Astrocyte (in vitro differentiated cells and primary cell): ENCODE measurements around the gene MAP2. TPM values are rescaled to one million over a fixed set of nuclear protein-coding genes. Genes with fewer than 3 reads are reported as not detected.

Experiments used
- DNase-seq: peaks from one replicate; pipeline ENCODE4 v3.0.0-alpha.2; 2010; ENCODE audit warnings: low read depth
- FAIRE-seq: peaks from 2 replicates; lab custom pipeline; 2011; peaks lifted over from hg19 to GRCh38; lab: Jason Lieb, UNC
- H2AFZ ChIP-seq: 2 replicates; pipeline ENCODE4 v1.6.0; 2012; ENCODE audit warnings: low read depth, low read length, inconsistent platforms
- H3K27ac ChIP-seq: 2 replicates; pipeline ENCODE4 v1.5.1; 2011; ENCODE audit warnings: low read depth, low read length, inconsistent platforms
- H3K27me3 ChIP-seq: 2 replicates; pipeline ENCODE4 v1.6.0; 2011; ENCODE audit warnings: low read length, inconsistent platforms; ENCODE audit not compliant: insufficient read depth
- H3K36me3 ChIP-seq: 2 replicates; pipeline ENCODE4 v1.5.1; 2011; ENCODE audit warnings: low read length, inconsistent platforms; ENCODE audit not compliant: insufficient read depth
- H3K4me1 ChIP-seq: 2 replicates; pipeline ENCODE4 v1.5.1; 2011; ENCODE audit warnings: low read length, inconsistent platforms; ENCODE audit not compliant: insufficient read depth
- H3K4me2 ChIP-seq: 2 replicates; pipeline ENCODE4 v1.6.0; 2012; ENCODE audit warnings: low read length, inconsistent platforms
- H3K4me3 ChIP-seq: 2 replicates; pipeline ENCODE4 v1.5.1; 2011; ENCODE audit warnings: low read depth, mild to moderate bottlenecking, low read length, inconsistent platforms; ENCODE audit not compliant: insufficient read depth
- H3K79me2 ChIP-seq: 2 replicates; pipeline ENCODE4 v1.6.0; 2012; ENCODE audit warnings: mild to moderate bottlenecking, low read length, inconsistent platforms; ENCODE audit not compliant: insufficient read depth
- H3K9ac ChIP-seq: 2 replicates; pipeline ENCODE4 v1.6.0; 2012; ENCODE audit warnings: mild to moderate bottlenecking, low read length, inconsistent platforms
- H3K9me3 ChIP-seq: 2 replicates; pipeline ENCODE4 v1.5.1; 2012; ENCODE audit warnings: low read depth, mild to moderate bottlenecking, low read length, inconsistent platforms; ENCODE audit not compliant: insufficient read depth
- H4K20me1 ChIP-seq: 2 replicates; pipeline ENCODE4 v1.6.0; 2012; ENCODE audit warnings: low read length, inconsistent platforms; ENCODE audit not compliant: insufficient read depth
- H3K27ac Mint-ChIP-seq: one replicate; pipeline ENCODE4 v1.8.0; 2021; ENCODE audit warnings: mild to moderate bottlenecking, mixed read lengths; ENCODE audit not compliant: unreplicated experiment
- H3K27me3 Mint-ChIP-seq: one replicate; pipeline ENCODE4 v1.8.0; 2021; ENCODE audit warnings: low read depth, mixed read lengths; ENCODE audit not compliant: unreplicated experiment
- H3K36me3 Mint-ChIP-seq: one replicate; pipeline ENCODE4 v1.8.0; 2021; ENCODE audit warnings: low read depth, mixed read lengths; ENCODE audit not compliant: unreplicated experiment
- H3K4me1 Mint-ChIP-seq: one replicate; pipeline ENCODE4 v1.8.0; 2021; ENCODE audit warnings: low read depth, mixed read lengths; ENCODE audit not compliant: unreplicated experiment
- H3K4me3 Mint-ChIP-seq: one replicate; pipeline ENCODE4 v1.8.0; 2021; ENCODE audit warnings: mild to moderate bottlenecking, moderate library complexity, mixed read lengths; ENCODE audit not compliant: unreplicated experiment
- H3K9me3 Mint-ChIP-seq: one replicate; pipeline ENCODE4 v1.8.0; 2021; ENCODE audit warnings: mild to moderate bottlenecking, mixed read lengths; ENCODE audit not compliant: unreplicated experiment
- CTCF ChIP-seq: IDR thresholded peaks from 2 replicates; pipeline ENCODE4 v1.5.1; 2011; ENCODE audit warnings: low read depth, mild to moderate bottlenecking, inconsistent platforms, low read length, moderate library complexity; ENCODE audit not compliant: insufficient read depth
- EZH2 ChIP-seq: IDR thresholded peaks from 2 replicates; pipeline ENCODE4 v1.6.1; 2012; ENCODE audit warnings: mild to moderate bottlenecking, low read length, inconsistent platforms; ENCODE audit not compliant: insufficient read depth
- total RNA-seq: library from RNA; stranded (reverse); gene quantifications from 2 replicates; pipeline ENCODE4 v1.2.1, GENCODE V29; 2021

Gene MAP2
- total RNA-seq, 1 donor from 2014 or later: 15.9 TPM

- no peaks in the 10 kb centered on the region for H3K9me3 Mint-ChIP-seq
These were observed 137.1 kb downstream of the MAP2 start for GRCh38 chr2:209560911-209561310.

GRCh38 chr2:209563453-209563852 lies 139.6 kb downstream of the MAP2 start:
- DNase-seq (no peak), FAIRE-seq (no peak)
- Mint-ChIP-seq H3K27ac (no peak overlapping the region), H3K27me3 (no peaks in the 10 kb centered on the region), H3K36me3 (no peaks in the 10 kb centered on the region), H3K4me3 (no peak overlapping the region), H3K4me1 (peaks cover 2% of the 10 kb centered on the region), H3K9me3 (no peaks in the 10 kb centered on the region)
- no peaks in the 10 kb centered on the region for H3K36me3 ChIP-seq
- H3K9ac ChIP-seq: no peak overlapping the region
- H3K4me3 ChIP-seq: no peak overlapping the region
- H3K27ac ChIP-seq: no peak overlapping the region
- H3K79me2 ChIP-seq: no peaks in the 10 kb centered on the region
- H3K4me1 ChIP-seq: no peaks in the 10 kb centered on the region
- no peaks in the 10 kb centered on the region for H3K9me3 ChIP-seq
- TF ChIP-seq CTCF (no peak), EZH2 (no peak)
- no peaks in the 10 kb centered on the region for H4K20me1 ChIP-seq
- no peak overlapping the region for H2AFZ ChIP-seq
- H3K27me3 ChIP-seq: no peaks in the 10 kb centered on the region
- H3K4me2 ChIP-seq: no peak overlapping the region

More at GRCh38 chr2:209560911-209561310, 137.1 kb downstream of the MAP2 start:
- H3K36me3 Mint-ChIP-seq: no peaks in the 10 kb centered on the region
- Histone ChIP-seq H3K36me3 (no peaks in the 10 kb centered on the region), H3K27ac (no peak overlapping the region), H3K4me1 (no peaks in the 10 kb centered on the region), H3K4me3 (no peak overlapping the region), H4K20me1 (no peaks in the 10 kb centered on the region), H2AFZ (no peak overlapping the region), H3K9me3 (no peaks in the 10 kb centered on the region), H3K79me2 (no peaks in the 10 kb centered on the region), H3K4me2 (no peak overlapping the region), H3K27me3 (no peaks in the 10 kb centered on the region), H3K9ac (no peak overlapping the region)
- H3K27me3 Mint-ChIP-seq: no peaks in the 10 kb centered on the region
- H3K27ac Mint-ChIP-seq: no peak overlapping the region
- TF ChIP-seq EZH2 (no peak), CTCF (no peak)
- FAIRE-seq: no peak
- H3K4me1 Mint-ChIP-seq: peaks cover 2% of the 10 kb centered on the region
- H3K4me3 Mint-ChIP-seq: no peak overlapping the region
- no peak for DNase-seq

GRCh38 chr2:209564816-209565215 lies 141.0 kb downstream of the MAP2 start:
- DNase-seq (no peak), FAIRE-seq (no peak)
- H4K20me1 ChIP-seq: no peaks in the 10 kb centered on the region
- Mint-ChIP-seq H3K4me3 (no peak overlapping the region), H3K9me3 (no peaks in the 10 kb centered on the region), H3K27ac (no peak overlapping the region), H3K36me3 (no peaks in the 10 kb centered on the region), H3K4me1 (peaks cover 2% of the 10 kb centered on the region), H3K27me3 (no peaks in the 10 kb centered on the region)
- H3K4me1 ChIP-seq: no peaks in the 10 kb centered on the region
- no peak overlapping the region for H3K4me3 ChIP-seq
- H3K27me3 ChIP-seq: no peaks in the 10 kb centered on the region
- no peak overlapping the region for H3K4me2 ChIP-seq
- TF ChIP-seq EZH2 (no peak), CTCF (no peak)
- no peaks in the 10 kb centered on the region for H3K79me2 ChIP-seq
- no peaks in the 10 kb centered on the region for H3K36me3 ChIP-seq
- no peak overlapping the region for H3K27ac ChIP-seq
- no peak overlapping the region for H2AFZ ChIP-seq
- H3K9ac ChIP-seq: no peak overlapping the region
- no peaks in the 10 kb centered on the region for H3K9me3 ChIP-seq
